Measurements from ENCODE around the gene DGKH.
"Not testable (repeated sequence)": the region's sequence is repeated elsewhere in the genome, so short reads cannot be mapped to it uniquely, and the experiment has no call there.

Gene DGKH

DNA sequence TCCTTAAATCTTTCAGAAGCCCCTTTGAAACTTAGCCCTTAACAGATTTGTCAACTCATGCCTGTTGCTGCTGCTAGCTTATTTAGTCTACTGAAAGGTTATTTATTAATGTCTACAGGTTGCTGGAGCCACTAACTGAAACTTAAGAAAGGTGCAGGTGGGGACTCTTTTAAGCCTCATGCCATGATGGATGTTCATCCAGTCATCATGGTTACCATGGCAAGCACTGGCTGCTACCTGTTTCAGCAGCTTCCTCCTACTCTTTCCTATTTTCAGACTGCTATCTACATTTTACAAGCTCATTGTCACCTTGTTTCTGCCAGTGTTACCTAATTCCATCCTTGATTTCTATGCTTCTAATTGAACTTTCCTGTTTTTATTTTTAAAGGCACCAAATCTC, 27.1 kb downstream of the DGKH start:
- Mint-ChIP-seq H3K4me3 (no peak overlapping the region), H3K36me3 (peaks cover 4% of the 10 kb centered on the region), H3K27ac (no peak overlapping the region), H3K4me1 (ENCODE audit: low read depth) (peaks cover 31% of the 10 kb centered on the region), H3K9me3 (ENCODE audit: low read depth) (no peaks in the 10 kb centered on the region), H3K27me3 (no peaks in the 10 kb centered on the region)

DNA sequence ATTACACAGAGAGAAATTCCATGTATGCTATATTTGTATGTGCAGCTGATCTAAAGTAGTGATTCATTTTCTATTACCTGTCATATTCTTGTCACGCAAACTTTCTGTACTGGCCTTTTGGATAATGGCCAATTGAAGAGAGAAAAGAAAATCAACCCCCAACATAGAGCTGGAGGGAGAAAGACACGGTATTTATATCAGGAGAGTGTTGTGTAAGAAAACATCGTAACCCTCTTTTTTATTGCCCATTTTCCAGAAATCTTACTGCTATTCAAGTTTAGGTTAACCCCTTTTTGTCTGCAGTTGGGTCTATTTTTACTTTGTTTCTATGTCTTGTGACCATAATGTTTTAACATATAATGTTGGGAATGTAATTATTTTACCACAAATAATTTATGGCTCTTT, 27.9 kb downstream of the DGKH start:
- Mint-ChIP-seq H3K9me3 (ENCODE audit: low read depth) (no peaks in the 10 kb centered on the region), H3K27me3 (no peaks in the 10 kb centered on the region), H3K4me1 (ENCODE audit: low read depth) (peaks cover 24% of the 10 kb centered on the region), H3K4me3 (no peak overlapping the region), H3K36me3 (no peaks in the 10 kb centered on the region), H3K27ac (no peak overlapping the region)

DNA sequence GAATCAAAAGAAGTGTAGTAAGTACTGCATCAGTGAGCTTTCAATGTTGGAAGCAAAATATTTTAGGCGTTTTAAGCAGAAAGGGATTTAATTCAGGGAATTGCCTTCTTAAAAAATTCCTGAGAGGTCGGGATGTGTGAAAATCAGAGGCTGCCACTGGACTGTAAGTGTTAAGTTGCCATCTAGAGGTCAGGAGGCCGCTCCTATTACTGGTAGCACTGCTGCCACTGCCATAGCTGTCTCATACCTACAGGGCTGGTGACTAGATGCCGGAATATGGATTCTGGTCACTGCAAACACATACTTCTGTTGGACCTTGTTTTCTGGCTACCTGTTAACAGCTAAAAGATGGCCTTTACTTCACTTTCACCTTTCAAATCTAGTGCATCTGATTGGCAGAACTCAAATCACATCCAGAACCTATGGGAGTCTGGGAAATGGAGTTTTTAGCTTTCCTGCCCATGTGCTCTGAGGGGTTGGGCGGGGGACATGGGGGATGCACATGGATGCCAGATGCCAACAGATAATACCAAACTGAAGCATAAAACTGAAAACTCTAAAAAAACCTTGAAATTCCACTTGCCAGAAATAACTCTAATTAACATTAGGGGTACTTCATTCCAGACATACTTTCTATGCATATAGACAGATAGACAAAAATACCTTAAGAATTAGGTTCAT, 29.8 kb downstream of the DGKH start:
- peaks cover 3% of the 10 kb centered on the region for H3K9me3 Mint-ChIP-seq (ENCODE audit: low read depth)
- H3K36me3 Mint-ChIP-seq = peaks cover 6% of the 10 kb centered on the region
- no peak overlapping the region for H3K27ac Mint-ChIP-seq
- H3K4me1 Mint-ChIP-seq (ENCODE audit: low read depth) = peaks cover 13% of the 10 kb centered on the region
- no peak overlapping the region for H3K4me3 Mint-ChIP-seq
- no peaks in the 10 kb centered on the region for H3K27me3 Mint-ChIP-seq

DNA sequence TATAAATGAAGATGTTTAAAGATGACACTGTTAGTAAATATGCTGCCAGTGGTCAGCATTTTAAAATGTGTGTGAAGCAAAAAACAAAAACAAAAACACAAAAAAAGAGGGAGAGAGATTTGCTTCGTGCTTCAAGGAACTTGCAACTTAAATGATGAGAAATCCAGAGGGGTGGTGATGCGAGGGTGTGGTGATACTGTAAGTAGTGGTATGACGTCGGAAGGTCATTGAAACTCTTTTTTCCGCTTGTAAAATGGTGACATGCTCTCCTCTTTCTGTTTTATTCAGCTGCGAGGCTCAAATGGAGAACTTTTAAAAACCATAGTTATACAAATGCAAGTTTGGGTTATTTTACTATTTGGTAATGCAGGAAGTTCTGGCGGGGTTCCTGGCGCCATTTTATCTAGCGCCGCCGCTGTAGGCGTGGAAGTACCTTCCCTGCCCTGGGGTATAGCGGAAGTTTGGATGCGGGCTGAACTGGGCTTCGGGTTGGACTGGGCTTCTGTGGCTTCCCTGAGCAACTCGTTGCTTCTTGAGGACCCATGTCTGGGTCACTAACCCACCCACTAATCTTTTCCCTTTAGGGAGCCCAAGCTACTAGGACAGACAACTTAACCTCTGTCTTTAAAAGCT, 34.8 kb downstream of the DGKH start:
- no peaks in the 10 kb centered on the region for H3K4me1 Mint-ChIP-seq (ENCODE audit: low read depth)
- H3K4me3 Mint-ChIP-seq = no peak overlapping the region
- H3K27ac Mint-ChIP-seq = no peak overlapping the region
- H3K9me3 Mint-ChIP-seq (ENCODE audit: low read depth) = peaks cover 11% of the 10 kb centered on the region
- no peaks in the 10 kb centered on the region for H3K27me3 Mint-ChIP-seq
- H3K36me3 Mint-ChIP-seq = peaks cover 16% of the 10 kb centered on the region

DNA sequence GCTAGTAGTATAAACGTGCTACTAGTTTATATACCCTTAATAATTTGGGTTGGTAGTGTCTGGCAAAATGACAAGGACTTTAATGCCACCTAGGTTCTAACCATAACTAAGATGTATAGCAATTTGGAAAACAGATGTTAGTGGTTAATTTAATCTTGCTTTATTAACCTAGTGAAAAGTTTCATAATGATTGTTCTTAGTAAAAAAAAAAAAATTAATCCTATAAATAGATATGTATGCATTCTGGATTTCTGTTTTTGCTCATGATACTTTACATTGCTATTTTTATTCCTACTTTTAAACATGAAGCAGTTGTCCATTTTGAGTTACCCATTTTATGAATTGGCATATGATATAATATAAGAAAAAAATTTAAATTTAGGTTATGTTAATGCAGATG, 36.3 kb downstream of the DGKH start:
- Mint-ChIP-seq H3K27ac (no peak overlapping the region), H3K27me3 (no peaks in the 10 kb centered on the region), H3K4me3 (no peak overlapping the region), H3K4me1 (ENCODE audit: low read depth) (no peaks in the 10 kb centered on the region), H3K9me3 (ENCODE audit: low read depth) (peaks cover 11% of the 10 kb centered on the region), H3K36me3 (peaks cover 16% of the 10 kb centered on the region)

DNA sequence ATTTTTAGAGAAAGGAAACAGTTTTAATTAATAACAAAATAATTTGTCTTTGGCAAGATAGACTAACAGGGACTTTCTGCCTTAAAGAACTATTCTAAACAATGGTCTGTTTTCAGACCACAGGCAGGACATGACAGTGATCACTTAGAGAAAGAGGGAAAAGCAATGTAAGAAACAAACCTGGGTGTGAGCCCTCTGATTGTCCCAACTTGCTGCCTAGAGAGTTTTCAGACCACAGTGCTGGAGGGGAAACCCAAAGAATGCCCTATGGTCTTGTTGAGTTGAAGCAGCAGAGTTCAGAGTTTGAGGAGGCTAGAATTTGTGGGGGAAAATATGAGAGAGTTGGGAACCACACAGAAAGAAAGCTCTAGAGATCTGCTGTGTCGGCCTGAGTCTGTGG, 38.1 kb downstream of the DGKH start:
- no peak overlapping the region for H3K27ac Mint-ChIP-seq
- H3K9me3 Mint-ChIP-seq (ENCODE audit: low read depth) = peaks cover 11% of the 10 kb centered on the region
- no peaks in the 10 kb centered on the region for H3K27me3 Mint-ChIP-seq
- H3K36me3 Mint-ChIP-seq = peaks cover 18% of the 10 kb centered on the region
- H3K4me3 Mint-ChIP-seq = no peak overlapping the region
- no peaks in the 10 kb centered on the region for H3K4me1 Mint-ChIP-seq (ENCODE audit: low read depth)

DNA sequence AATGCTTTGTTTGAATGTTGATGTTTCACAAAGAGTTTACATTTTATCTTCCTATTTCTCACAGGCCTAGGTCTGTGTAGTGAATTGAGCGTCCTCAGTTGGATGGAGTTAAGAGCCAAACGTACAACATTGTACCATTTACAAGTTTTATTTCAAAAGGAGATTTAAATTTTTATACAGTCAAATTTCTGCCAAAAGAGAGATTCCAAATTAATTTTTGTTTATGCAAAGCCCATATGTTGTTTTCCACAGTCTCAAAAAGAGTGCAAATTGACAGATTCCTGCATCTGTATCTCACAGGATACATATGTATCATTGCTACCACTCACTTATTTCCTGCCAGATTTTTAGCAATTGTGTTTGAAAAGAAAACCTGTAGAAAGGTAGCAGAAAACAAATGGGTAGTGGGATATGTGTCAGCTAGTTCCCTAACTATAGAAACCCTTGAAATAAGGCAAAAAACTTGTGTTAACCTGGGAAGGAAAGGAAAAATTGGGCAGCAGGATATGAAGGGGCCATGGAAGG, 46.1 kb downstream of the DGKH start:
- Mint-ChIP-seq H3K4me3 (no peak overlapping the region), H3K4me1 (ENCODE audit: low read depth) (no peaks in the 10 kb centered on the region), H3K9me3 (ENCODE audit: low read depth) (no peaks in the 10 kb centered on the region), H3K36me3 (peaks cover 5% of the 10 kb centered on the region), H3K27me3 (no peaks in the 10 kb centered on the region), H3K27ac (no peak overlapping the region)

DNA sequence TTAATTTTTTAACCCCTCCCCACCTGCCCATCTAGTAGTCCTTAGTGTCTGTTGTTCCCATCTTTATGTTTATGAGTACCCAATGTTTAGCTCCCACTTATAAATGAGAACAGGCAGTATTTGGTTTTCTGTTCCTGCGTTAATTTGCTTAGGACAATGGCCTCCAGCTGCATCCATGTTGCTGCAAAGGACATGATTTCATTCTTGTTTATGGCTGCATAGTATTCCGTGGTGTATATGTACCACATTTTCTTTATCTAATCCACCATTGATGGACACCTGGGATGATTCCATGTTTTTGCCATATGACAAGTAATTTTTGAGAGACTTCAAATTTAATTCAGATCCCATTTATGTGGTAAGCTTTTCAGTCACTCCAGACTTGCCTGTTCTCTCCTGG, 47.8 kb downstream of the DGKH start:
- H3K27me3 Mint-ChIP-seq; H3K4me1 Mint-ChIP-seq (ENCODE audit: low read depth); H3K36me3 Mint-ChIP-seq; H3K9me3 Mint-ChIP-seq (ENCODE audit: low read depth); H3K4me3 Mint-ChIP-seq; H3K27ac Mint-ChIP-seq: not testable (repeated sequence)

DNA sequence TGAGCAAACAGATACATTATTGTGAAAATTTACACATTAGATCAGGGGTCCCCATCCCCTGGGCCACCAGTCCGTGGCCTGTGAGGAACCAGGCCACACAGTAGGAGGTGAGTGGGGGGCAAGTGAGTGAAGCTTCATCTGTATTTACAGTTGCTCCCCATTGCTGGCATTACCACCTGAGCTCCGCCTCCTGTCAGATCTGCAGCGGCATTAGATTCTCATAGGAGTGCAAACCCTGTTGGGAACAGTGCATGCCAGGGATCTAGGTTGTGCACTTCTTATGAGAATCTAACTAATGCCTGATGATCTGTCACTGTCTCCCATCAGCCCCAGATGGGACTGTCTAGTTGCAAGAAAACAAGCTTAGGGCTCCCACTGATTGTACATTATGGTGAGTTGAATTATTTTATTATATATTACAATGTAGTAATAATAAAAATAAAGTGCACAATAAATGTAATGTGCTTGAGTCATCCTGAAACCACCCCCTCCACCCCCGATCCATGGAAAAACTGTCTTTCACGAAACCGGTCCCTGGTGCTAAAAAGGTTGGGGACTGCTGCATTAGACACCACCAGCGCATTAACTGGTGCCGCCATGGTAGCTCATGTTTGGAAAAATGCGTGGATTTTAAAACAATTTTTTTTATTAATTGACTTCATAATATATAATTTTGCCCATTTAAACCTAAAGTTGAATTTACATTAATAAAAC, 51.7 kb downstream of the DGKH start:
- Mint-ChIP-seq H3K4me1 (ENCODE audit: low read depth) (peaks cover 4% of the 10 kb centered on the region), H3K27ac (no peak overlapping the region), H3K4me3 (no peak overlapping the region), H3K27me3 (no peaks in the 10 kb centered on the region), H3K36me3 (peaks cover 5% of the 10 kb centered on the region), H3K9me3 (ENCODE audit: low read depth) (peaks cover 4% of the 10 kb centered on the region)

DNA sequence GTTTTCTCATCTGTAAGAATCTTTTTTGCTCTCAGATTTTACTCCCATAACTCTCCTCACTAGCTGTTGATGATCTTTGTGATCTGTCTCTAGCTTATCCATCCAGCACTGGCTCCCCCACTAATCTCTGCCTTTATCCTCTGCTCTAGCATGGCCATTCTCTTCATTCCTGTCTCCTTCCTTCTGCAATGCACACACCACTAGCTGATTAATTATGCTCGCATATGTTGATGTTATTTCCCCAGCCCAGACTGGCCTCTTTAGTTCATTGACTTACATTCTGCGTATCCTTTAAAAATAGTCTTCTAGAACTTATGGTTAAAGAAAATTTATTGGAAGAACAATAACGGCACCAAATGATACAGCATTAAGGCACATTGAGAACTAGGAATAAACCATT, 52.5 kb downstream of the DGKH start:
- no peaks in the 10 kb centered on the region for H3K27me3 Mint-ChIP-seq
- H3K36me3 Mint-ChIP-seq = peaks cover 5% of the 10 kb centered on the region
- H3K27ac Mint-ChIP-seq = no peak overlapping the region

DNA sequence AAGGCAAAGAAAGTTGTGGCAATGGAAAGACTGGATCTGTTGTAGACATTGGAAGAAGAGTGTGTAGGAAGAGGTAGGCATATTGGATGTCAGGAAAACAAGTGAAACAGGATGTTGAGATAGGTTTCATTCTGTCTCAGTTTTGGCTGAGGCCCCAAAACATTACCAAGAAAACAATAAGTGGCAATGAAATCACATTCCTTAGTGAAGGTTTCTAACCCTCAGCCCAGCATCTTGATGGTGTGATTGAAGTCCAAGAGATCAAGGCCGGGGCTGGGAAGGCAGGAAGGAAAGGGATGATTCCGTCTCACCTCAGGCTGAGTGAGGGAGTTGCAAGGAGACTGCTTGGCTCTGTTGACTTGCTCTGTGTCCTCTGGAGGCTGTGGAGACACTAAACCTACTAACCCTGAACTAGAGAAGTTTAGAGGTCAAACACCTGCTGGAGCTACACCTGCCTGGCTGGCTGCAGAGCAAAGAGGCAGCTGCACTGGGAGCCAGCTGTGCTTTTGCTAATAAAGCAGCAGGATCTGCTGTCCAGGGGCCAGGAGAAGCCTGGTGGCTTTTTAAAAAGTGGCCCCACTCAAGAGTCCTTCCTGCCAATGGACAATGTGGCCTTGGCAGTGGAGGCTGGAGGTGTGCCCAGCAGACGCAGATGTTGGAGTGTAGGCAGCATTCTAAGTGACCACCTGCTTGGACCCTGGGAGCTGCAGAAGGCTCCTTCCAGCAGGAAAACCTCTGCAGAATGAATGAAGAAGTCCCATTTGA, 53.6 kb downstream of the DGKH start:
- peaks cover 4% of the 10 kb centered on the region for H3K9me3 Mint-ChIP-seq (ENCODE audit: low read depth)
- H3K27me3 Mint-ChIP-seq = no peaks in the 10 kb centered on the region
- H3K4me3 Mint-ChIP-seq = no peak overlapping the region
- peaks cover 4% of the 10 kb centered on the region for H3K4me1 Mint-ChIP-seq (ENCODE audit: low read depth)
- no peak overlapping the region for H3K27ac Mint-ChIP-seq
- H3K36me3 Mint-ChIP-seq = peaks cover 5% of the 10 kb centered on the region

More for the DNA sequence above, 52.5 kb downstream of the DGKH start:
- Mint-ChIP-seq H3K9me3 (ENCODE audit: low read depth) (peaks cover 4% of the 10 kb centered on the region), H3K4me1 (ENCODE audit: low read depth) (peaks cover 4% of the 10 kb centered on the region), H3K4me3 (no peak overlapping the region)

DNA sequence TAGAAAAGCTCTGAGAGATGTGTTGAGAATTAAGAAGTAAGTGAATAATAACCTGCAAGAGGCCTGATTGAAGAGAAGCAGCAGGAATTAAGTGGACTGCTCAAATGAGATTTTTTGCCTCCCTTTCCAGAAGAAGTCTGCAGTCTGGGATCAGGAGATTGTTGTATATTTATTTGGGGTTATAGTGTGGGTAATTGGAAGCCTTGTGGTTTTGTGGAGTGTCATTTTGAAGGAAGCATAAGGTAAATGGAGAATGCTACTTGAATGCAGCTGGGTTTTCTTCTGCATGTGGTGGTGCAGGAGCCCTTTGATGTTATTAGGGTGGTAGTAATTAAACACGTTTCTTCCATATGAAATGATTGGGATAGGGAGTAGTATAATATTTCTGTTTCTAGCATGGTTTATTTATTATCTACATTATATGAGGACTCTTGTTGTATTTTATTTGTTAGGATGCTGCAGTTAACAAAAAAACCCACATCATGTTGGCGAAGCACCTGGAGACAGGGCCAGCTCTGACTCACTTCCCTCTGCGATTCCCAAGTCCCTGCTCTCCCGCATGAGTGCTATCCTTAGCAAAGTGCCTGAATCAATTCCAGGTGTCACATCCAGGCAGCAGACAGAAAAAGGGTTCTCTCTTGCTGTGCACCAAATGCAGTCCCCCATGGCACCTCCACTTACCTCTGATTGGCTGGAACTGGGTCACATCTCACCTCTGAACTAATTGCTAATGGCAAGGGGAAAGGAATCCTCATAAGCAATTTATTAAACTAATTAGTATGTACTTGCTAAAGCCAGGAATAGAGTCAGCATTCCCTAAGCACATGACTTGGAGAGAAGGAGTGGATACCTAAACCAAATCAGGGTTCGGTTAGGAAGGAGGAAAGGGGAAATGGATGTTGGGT, 54.8 kb downstream of the DGKH start:
- H3K4me3 Mint-ChIP-seq = no peak overlapping the region
- H3K9me3 Mint-ChIP-seq (ENCODE audit: low read depth) = peaks cover 4% of the 10 kb centered on the region
- no peaks in the 10 kb centered on the region for H3K27me3 Mint-ChIP-seq
- H3K27ac Mint-ChIP-seq = no peak overlapping the region
- peaks cover 2% of the 10 kb centered on the region for H3K36me3 Mint-ChIP-seq
- H3K4me1 Mint-ChIP-seq (ENCODE audit: low read depth) = peaks cover 4% of the 10 kb centered on the region

DNA sequence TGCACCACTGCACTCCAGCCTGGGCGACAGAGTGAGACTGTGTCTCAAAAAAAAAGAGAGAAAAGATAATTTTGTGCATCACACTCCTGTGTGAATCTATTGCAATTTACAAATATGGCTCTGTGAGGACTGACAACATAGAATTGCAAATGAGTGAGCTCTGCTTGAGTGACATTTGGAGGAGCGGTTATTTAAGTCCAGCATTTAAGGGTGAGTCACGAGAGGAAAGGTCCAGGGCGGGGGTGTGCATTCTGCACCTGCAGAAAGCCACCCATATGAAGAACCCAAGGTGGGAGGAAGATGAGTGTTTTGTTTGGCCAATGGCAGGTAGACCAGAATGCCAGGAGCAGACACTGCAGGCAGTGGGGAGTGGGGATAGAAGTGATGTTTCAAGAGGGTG, 58.5 kb downstream of the DGKH start:
- Mint-ChIP-seq H3K4me1 (ENCODE audit: low read depth) (peaks cover 4% of the 10 kb centered on the region), H3K36me3 (peaks cover 2% of the 10 kb centered on the region), H3K27ac (no peak overlapping the region), H3K9me3 (ENCODE audit: low read depth) (peaks cover 4% of the 10 kb centered on the region), H3K27me3 (no peaks in the 10 kb centered on the region), H3K4me3 (no peak overlapping the region)

DNA sequence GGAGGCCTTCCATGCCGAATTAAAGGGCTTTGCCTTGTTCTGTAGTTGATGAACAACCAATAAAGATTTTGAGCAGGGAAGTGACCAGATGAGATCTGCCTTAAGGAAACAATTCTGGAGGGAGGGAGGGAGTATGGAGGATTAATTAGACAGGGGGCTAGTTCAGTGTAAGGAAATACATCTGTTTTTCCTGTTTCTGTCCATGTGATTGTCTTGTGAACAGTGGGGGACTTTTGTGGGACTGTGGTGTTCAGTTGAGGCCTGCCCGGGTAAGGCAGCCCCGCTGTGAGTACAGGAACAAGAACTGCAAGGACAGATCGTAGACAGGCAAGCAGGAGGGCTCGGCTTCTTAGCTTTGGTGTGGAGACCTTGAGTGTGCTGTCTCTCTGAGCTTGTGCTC, 59.0 kb downstream of the DGKH start:
- H3K27ac Mint-ChIP-seq = no peak overlapping the region
- H3K4me1 Mint-ChIP-seq (ENCODE audit: low read depth) = peaks cover 4% of the 10 kb centered on the region
- H3K9me3 Mint-ChIP-seq (ENCODE audit: low read depth) = peaks cover 4% of the 10 kb centered on the region
- no peak overlapping the region for H3K4me3 Mint-ChIP-seq
- no peaks in the 10 kb centered on the region for H3K27me3 Mint-ChIP-seq
- peaks cover 2% of the 10 kb centered on the region for H3K36me3 Mint-ChIP-seq
